SK-N-SH treated with all-trans-retinoic acid at 6 μM for 48 hours (cell line): ENCODE measurements around the gene PDE6A.

ENCODE experiments used
- ARNTL ChIP-seq: fragments of 450-650 bp; formaldehyde crosslinking; IDR thresholded peaks from 2 replicates; pipeline ENCODE4 v1.5.0; 2020; ENCODE audit warnings: low read depth, mild to moderate bottlenecking, moderate library complexity, borderline replicate concordance
- PPARA ChIP-seq: fragments of 250-450 bp; sonication (Bioruptor Pico); IDR thresholded peaks from 2 replicates; pipeline ENCODE4 v1.5.0; 2020; ENCODE audit warnings: mild to moderate bottlenecking, borderline replicate concordance
- SNAI2 ChIP-seq: fragments of 250-450 bp; sonication (Bioruptor Pico); IDR thresholded peaks from 2 replicates; pipeline ENCODE4 v1.5.0; 2020; ENCODE audit warnings: mild to moderate bottlenecking, moderate library complexity
- TOX ChIP-seq: fragments of 250-450 bp; sonication (Bioruptor Pico); IDR thresholded peaks from 2 replicates; pipeline ENCODE4 v1.8.0; 2021; ENCODE audit warnings: mild to moderate bottlenecking, moderate library complexity, borderline replicate concordance
- ZFP30 ChIP-seq: fragments of 450-650 bp; formaldehyde crosslinking; IDR thresholded peaks from 2 replicates; pipeline ENCODE4 v1.5.0; 2022; ENCODE audit warnings: mild to moderate bottlenecking, moderate library complexity
- TF ChIP-seq, protein P1 (sequence below): fragments of 250-450 bp; sonication (Bioruptor Pico); IDR thresholded peaks from 2 replicates; pipeline ENCODE4 v1.8.0; 2020; ENCODE audit warnings: mild to moderate bottlenecking, moderate library complexity, borderline replicate concordance
- TF ChIP-seq, protein P2 (sequence below): fragments of 250-450 bp; sonication (Bioruptor Pico); IDR thresholded peaks from 2 replicates; pipeline ENCODE4 v1.5.0; 2020; ENCODE audit warnings: mild to moderate bottlenecking, moderate library complexity

DNA sequence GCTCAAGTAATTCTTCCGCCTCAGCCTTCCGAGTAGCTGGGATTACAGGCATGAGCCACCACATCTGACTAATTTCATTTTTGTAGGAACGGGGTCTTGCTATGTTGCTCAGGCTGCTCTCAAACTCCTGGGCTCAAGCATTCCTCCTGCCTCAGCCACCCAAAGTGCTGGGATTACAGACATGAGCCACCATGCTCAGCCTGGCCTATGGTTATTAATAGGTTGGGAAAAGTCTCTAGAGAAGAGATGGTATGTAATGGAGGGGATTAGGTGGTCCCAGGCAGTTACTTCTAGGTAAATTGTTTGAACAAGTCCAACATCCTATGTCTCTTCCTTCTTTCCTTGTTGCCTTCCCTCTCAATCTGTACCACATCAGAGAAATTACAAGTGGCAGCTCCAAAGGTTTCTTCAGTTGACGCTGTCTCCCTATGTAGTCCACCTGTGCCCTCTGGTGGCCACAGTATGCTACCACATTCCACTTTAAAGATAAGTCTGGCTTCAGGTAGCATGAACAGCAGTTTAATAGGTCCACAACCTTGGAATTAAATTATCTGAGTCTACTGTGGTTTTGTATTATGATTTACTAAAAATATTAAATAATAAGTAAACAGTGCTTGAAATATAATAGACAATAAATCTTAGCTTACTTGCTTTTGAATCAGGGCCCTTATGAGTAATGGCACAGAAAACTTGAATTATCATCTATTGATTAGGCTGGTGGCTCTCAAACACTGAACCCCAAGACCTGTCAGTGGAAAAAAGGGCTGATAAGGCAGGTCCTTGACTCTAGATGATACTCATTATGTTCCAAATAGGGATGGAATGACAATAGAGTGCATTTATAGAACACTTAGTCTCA lies 46.2 kb upstream of the PDE6A start:
- TF ChIP-seq ZFP30 (no peak), SNAI2 (CRISPR knock-in tag) (no peak), ARNTL (CRISPR knock-in tag) (no peak), PPARA (CRISPR knock-in tag) (no peak), TOX (CRISPR knock-in tag) (no peak)
- TF ChIP-seq, protein P1, sequence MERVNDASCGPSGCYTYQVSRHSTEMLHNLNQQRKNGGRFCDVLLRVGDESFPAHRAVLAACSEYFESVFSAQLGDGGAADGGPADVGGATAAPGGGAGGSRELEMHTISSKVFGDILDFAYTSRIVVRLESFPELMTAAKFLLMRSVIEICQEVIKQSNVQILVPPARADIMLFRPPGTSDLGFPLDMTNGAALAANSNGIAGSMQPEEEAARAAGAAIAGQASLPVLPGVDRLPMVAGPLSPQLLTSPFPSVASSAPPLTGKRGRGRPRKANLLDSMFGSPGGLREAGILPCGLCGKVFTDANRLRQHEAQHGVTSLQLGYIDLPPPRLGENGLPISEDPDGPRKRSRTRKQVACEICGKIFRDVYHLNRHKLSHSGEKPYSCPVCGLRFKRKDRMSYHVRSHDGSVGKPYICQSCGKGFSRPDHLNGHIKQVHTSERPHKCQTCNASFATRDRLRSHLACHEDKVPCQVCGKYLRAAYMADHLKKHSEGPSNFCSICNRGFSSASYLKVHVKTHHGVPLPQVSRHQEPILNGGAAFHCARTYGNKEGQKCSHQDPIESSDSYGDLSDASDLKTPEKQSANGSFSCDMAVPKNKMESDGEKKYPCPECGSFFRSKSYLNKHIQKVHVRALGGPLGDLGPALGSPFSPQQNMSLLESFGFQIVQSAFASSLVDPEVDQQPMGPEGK: no peak
- TF ChIP-seq, protein P2, sequence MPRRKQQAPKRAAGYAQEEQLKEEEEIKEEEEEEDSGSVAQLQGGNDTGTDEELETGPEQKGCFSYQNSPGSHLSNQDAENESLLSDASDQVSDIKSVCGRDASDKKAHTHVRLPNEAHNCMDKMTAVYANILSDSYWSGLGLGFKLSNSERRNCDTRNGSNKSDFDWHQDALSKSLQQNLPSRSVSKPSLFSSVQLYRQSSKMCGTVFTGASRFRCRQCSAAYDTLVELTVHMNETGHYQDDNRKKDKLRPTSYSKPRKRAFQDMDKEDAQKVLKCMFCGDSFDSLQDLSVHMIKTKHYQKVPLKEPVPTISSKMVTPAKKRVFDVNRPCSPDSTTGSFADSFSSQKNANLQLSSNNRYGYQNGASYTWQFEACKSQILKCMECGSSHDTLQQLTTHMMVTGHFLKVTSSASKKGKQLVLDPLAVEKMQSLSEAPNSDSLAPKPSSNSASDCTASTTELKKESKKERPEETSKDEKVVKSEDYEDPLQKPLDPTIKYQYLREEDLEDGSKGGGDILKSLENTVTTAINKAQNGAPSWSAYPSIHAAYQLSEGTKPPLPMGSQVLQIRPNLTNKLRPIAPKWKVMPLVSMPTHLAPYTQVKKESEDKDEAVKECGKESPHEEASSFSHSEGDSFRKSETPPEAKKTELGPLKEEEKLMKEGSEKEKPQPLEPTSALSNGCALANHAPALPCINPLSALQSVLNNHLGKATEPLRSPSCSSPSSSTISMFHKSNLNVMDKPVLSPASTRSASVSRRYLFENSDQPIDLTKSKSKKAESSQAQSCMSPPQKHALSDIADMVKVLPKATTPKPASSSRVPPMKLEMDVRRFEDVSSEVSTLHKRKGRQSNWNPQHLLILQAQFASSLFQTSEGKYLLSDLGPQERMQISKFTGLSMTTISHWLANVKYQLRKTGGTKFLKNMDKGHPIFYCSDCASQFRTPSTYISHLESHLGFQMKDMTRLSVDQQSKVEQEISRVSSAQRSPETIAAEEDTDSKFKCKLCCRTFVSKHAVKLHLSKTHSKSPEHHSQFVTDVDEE: no peak
